Heart right ventricle (tissue), 16 donors: ENCODE data around the gene PLTP. TPM values are rescaled to one million over a fixed set of nuclear protein-coding genes. Genes with fewer than 3 reads are reported as not detected.

Experiments
- ATAC-seq, 8 donors: fragments of 200-7000 bp; cut with Tn5 transposase; one replicate each; pipeline ENCODE4 v1.9.1; 2020; ENCODE audit warnings: mild to moderate bottlenecking in 8 of 8, moderate library complexity in 8 of 8, moderate number of reproducible peaks in 1 of 8
- DNase-seq, 2 donors: peaks; one replicate each; pipeline ENCODE4 v3.0.0-alpha.2; 2020
- H3K27ac ChIP-seq, 10 donors: fragments of 200-600 bp; sonication (generic) in 2 of 10; one replicate each; pipeline versions ENCODE4 v1.5.0 to v1.8.0; 2020 to 2022; ENCODE audit warnings: mild to moderate bottlenecking in 3 of 10
- H3K27me3 ChIP-seq, 7 donors: fragments of 200-600 bp; one replicate each; pipeline ENCODE4 v1.8.0; 2021 to 2022; ENCODE audit warnings: mild to moderate bottlenecking in 2 of 7
- H3K36me3 ChIP-seq, 9 donors: fragments of 200-600 bp; sonication (generic) in 1 of 9; one replicate each; pipeline versions ENCODE4 v1.5.0 to v1.8.0; 2020 to 2022; ENCODE audit warnings: mild to moderate bottlenecking in 2 of 9
- H3K4me1 ChIP-seq, 9 donors: fragments of 200-600 bp; sonication (generic) in 1 of 9; one replicate each; pipeline versions ENCODE4 v1.5.0 to v1.8.0; 2020 to 2022; ENCODE audit warnings: mild to moderate bottlenecking in 4 of 9
- H3K4me3 ChIP-seq, 10 donors: fragments of 200-600 bp; sonication (generic) in 2 of 10; one replicate each; pipeline versions ENCODE4 v1.5.0 to v1.8.0; 2020 to 2022; ENCODE audit warnings: mild to moderate bottlenecking in 7 of 10, moderate library complexity in 2 of 10
- H3K9me3 ChIP-seq, 11 donors: fragments of 200-600 bp in 10 of 11; sonication (generic) in 2 of 11; one replicate each; pipeline versions ENCODE4 v1.5.0 to v1.8.0; 2013 to 2022; ENCODE audit warnings: mild to moderate bottlenecking in 2 of 11, control low read depth in 1 of 11, moderate library complexity in 1 of 11
- WGBS, 2 donors: extraction: QIAGEN DNeasy Blood & Tissue Kit; methylation state at CpG; one replicate each; pipeline ENCODE4 v1.1.7; 2013; ENCODE audit warnings: inconsistent platforms in 1 of 2; 5-methylcytosine and 5-hydroxymethylcytosine counted together
- intact Hi-C, 10 donors: fragments of 100-400 bp; cut with DNase I; formaldehyde crosslinking; loops; one replicate each; pipeline versions ENCODE4 v1.11.1 to v1.14.2; 2022
- polyA plus RNA-seq, 2 donors: library from polyadenylated mRNA; stranded (reverse); fragments of 200-250 nt; gene quantifications; one replicate each; pipeline ENCODE4 v1.2.3, GENCODE V29; 2013
- total RNA-seq, 10 donors: library from RNA; stranded (reverse); fragmentation: NEBNext Ultra II Directional in 3 of 10; extraction: Animal tissue kit (Norgen Biotek cat#: 25700) in 3 of 10; gene quantifications; one replicate each; pipeline versions ENCODE4 v1.2.1 to v1.2.4, GENCODE V29; 2021 to 2023
- TF ChIP-seq, protein P1 (sequence below), 9 donors: fragments of 200-600 bp; sonication (generic) in 2 of 9; IDR thresholded peaks; one replicate each; pipeline versions ENCODE4 v1.5.0 to v1.8.0; 2021 to 2022; ENCODE audit warnings: antibody characterized with exemption in 9 of 9, mild to moderate bottlenecking in 5 of 9, moderate library complexity in 1 of 9
- donor health status: Arrhythmogenic right ventricular cardiomyopathy.
- donor health status: ischemic (EF 13 %, LVEDD 7.1; RV severe dilation, severe dysfunction).
- donor health status: healthy with polysubstance abuse.
- donor health status: DM: no; HTN: yes; CAD: no.
- donor health status: DM: no; HTN: no; CAD: no.
- donor health status: ischemic (EF 25% LVEDD 6.9; RV normal size, moderate dysfunction).
- donor health status: ischemic (EF 25% LVEDD 5.7; RV mildly dilated, moderate dysfunction).
- donor health status: healthy.
- donor health status: DM: yes; HTN: yes; CAD: no.
- donor health status: Ischemic cardiomyopathy.
- donor health status: ischemic (EF 35%, LVEDD 5.7; RV mildly dilated, moderate dysfunction).
- donor health status: nonischemic (EF 11% LVEDD 7.7; RV severe dilation, severe dysfunction).
- donor health status: DM: yes; HTN: yes; CAD: no.
- donor health status: PGD.
- donor health status: ischemic (EF 29% LVEDD 5.4; RV normal size, mild dysfunction).
- donor health status: nonischemic (EF 23%, LVEDD 6.1; RV moderate dilation, normal function).

PLTP gene
- total and polyA plus RNA-seq, 12 donors: 10.7 to 230 (median 40.4) TPM

DNA sequence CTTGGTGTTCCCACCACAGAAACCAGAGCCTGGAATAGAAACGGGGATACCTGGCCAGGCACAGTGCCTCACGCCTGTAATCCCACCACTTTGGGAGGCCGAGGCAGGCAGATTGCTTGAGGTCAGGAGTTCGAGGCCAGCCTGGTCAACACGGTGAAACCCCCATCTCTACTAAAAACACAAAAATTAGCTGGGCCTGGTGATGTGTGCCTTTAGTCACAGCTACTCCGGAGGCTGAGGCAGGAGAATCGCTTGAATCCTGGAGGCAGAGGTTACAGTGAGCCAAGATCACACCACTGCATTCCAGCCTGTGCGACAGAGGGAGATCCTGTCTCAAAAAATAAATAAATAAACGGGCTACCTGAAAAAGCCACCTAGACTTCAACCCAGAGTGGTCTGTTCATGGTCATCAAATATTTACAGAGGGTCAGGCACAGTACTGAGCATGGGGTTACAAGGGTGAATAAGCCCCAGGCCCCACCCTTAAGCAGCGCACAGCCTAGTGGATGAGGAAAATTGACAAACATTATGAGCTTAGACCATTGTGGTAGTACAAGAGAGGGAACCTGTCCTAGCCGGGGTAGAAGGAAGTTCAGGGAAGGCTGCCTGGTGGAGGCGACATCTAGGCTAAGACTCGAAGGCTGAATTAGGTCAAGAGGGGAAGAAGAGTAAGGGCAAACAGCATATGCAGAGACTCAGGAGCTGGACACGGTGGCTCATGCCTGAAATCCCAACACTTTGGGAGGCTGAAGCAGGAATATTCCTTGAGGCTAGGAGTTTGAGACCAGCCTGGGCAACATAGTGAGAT is 15.3 kb upstream of the PLTP start:
- H3K27me3 ChIP-seq: no peaks in the 10 kb centered on the region
- no peak overlapping the region for H3K4me3 ChIP-seq
- intact Hi-C loops: no loop called here
- DNase-seq (no peak), ATAC-seq (no peak)
- no peak overlapping the region for H3K27ac ChIP-seq
- H3K4me1 ChIP-seq: peaks cover 3 to 35% (median 28%) of the 10 kb centered on the region in 9 donors
- no peaks in the 10 kb centered on the region for H3K9me3 ChIP-seq
- H3K36me3 ChIP-seq: peaks cover 0 to 2% (median 0%) of the 10 kb centered on the region in 9 donors
- 86 to 90% methylated on average over 14 of the region's 14 CpGs for WGBS, 2 donors
- TF ChIP-seq, protein P1, sequence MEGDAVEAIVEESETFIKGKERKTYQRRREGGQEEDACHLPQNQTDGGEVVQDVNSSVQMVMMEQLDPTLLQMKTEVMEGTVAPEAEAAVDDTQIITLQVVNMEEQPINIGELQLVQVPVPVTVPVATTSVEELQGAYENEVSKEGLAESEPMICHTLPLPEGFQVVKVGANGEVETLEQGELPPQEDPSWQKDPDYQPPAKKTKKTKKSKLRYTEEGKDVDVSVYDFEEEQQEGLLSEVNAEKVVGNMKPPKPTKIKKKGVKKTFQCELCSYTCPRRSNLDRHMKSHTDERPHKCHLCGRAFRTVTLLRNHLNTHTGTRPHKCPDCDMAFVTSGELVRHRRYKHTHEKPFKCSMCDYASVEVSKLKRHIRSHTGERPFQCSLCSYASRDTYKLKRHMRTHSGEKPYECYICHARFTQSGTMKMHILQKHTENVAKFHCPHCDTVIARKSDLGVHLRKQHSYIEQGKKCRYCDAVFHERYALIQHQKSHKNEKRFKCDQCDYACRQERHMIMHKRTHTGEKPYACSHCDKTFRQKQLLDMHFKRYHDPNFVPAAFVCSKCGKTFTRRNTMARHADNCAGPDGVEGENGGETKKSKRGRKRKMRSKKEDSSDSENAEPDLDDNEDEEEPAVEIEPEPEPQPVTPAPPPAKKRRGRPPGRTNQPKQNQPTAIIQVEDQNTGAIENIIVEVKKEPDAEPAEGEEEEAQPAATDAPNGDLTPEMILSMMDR (IDR thresholded peaks at IDR 0.05): no peak

- intact Hi-C loops: no loop called here
- no peak for DNase-seq
- no peaks in the 10 kb centered on the region for H3K27me3 ChIP-seq
- ATAC-seq: no peak
- no peak overlapping the region for H3K27ac ChIP-seq
- TF ChIP-seq, protein P1 (IDR thresholded peaks at IDR 0.05): no peak
- H3K9me3 ChIP-seq: no peaks in the 10 kb centered on the region
- H3K4me1 ChIP-seq: peaks cover 5 to 41% (median 33%) of the 10 kb centered on the region in 9 donors
- H3K4me3 ChIP-seq: no peak overlapping the region
- 82 to 86% methylated on average over 2 of the region's 2 CpGs for WGBS, 2 donors
- no peaks in the 10 kb centered on the region for H3K36me3 ChIP-seq
These were observed 14.7 kb upstream of the PLTP start for GRCh38 chr20:45926731-45927070.

GRCh38 chr20:45925821-45926506 is 14.0 kb upstream of the PLTP start:
- no peaks in the 10 kb centered on the region for H3K36me3 ChIP-seq
- 68 to 71% methylated on average over 9 of the region's 9 CpGs for WGBS, 2 donors
- peak overlapping the region in 2 of 10 donors; percentile 70 to 74 for H3K27ac ChIP-seq
- no peak overlapping the region for H3K4me3 ChIP-seq
- no peaks in the 10 kb centered on the region for H3K27me3 ChIP-seq
- ATAC-seq: no peak
- TF ChIP-seq, protein P1 (IDR thresholded peaks at IDR 0.05): no peak
- intact Hi-C loops: no loop called here
- DNase-seq: no peak
- no peaks in the 10 kb centered on the region for H3K9me3 ChIP-seq
- H3K4me1 ChIP-seq: peaks cover 5 to 47% (median 36%) of the 10 kb centered on the region in 9 donors

- intact Hi-C loops: no loop called here
- Histone ChIP-seq H3K27me3 (no peaks in the 10 kb centered on the region), H3K4me1 (peaks cover 5 to 60% (median 47%) of the 10 kb centered on the region in 9 donors), H3K4me3 (no peak overlapping the region), H3K9me3 (no peaks in the 10 kb centered on the region), H3K36me3 (no peaks in the 10 kb centered on the region), H3K27ac (peak overlapping the region; percentile 8 to 77 (median 73))
- WGBS, 2 donors: 51 to 56% methylated on average over 21 of the region's 21 CpGs
- TF ChIP-seq, protein P1 (IDR thresholded peaks at IDR 0.05): no peak
- DNase-seq: peak in 1 of 2 donors; percentile 57
- peak; percentile 36 to 65 (median 57) for ATAC-seq
These were observed 12.7 kb upstream of the PLTP start for GRCh38 chr20:45924391-45925261.
